HG02642 (cell line): ENCODE results near the gene IMMP2L.

Experiments used
- ATAC-seq: cut with Tn5 transposase; IDR thresholded peaks from one replicate; pipeline ENCODE4 v1.9.1; 2021; ENCODE audit warnings: mild to moderate bottlenecking; ENCODE audit not compliant: unreplicated experiment, poor library complexity

IMMP2L gene

DNA sequence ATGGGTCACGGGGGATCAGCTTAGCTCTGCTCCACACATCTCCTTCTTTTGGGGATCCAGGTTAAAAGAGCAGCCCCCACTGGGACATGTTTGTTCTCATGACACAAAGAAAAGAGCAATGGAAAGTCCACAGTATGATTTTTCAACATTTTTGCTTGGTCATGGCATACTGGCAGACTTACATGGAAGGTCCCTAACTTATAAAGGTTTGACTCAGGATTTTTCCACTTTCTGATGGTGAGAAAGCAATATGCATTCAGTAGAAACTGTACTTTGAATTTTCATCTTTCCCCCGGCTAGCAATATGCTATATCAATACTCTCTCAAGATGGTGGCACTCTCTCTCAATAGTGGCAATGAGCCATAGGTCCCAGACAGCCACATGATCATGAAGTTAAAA is 699.0 kb downstream of the IMMP2L start:
- no peak for ATAC-seq

- ATAC-seq = no peak
Observed at GRCh38 chr7:110861163-110861562, 701.1 kb downstream of the IMMP2L start.

DNA sequence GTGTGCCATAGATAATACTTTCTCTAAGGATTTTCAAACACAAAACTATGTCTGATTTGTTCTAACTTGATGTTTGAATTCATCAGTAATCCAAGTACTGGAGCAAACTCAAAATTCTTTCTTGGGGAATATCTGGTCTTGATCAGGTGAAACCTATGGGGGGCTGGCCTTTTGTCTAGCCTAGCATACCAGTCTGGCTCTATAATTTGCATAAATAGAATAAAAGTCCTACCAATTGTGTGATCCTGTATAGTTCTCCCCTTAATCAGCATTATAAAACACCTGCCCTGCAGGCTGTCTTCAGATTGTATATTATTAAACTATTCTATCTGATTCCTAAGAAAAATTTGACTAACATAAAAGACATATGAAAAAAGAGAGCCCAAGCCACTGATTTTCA is 705.2 kb downstream of the IMMP2L start:
- no peak for ATAC-seq

DNA sequence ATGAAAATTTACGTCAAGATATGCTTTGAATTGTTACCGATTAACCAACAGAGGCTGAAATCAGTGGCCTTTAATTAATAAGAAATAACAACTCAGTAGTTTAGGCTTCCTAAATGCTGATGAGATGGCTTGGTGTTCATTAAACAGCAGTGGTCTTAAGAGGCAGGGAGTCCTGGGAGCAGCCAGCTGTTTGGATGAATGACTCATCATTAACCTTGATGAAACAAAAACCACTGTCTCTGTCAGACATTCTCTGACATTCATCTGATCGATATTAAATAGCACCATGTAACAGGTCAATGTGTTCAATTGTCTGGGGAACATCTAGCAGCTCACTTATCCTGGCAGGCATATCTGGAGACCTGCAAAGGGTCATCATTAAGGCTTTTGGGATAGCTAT is 705.6 kb downstream of the IMMP2L start:
- ATAC-seq = no peak

- ATAC-seq = no peak
Observed at GRCh38 chr7:110854651-110855050, 707.6 kb downstream of the IMMP2L start.

- no peak for ATAC-seq
Observed at GRCh38 chr7:110854166-110854565, 708.1 kb downstream of the IMMP2L start.

- ATAC-seq = no peak
Observed at GRCh38 chr7:110853263-110853662, 709.0 kb downstream of the IMMP2L start.

DNA sequence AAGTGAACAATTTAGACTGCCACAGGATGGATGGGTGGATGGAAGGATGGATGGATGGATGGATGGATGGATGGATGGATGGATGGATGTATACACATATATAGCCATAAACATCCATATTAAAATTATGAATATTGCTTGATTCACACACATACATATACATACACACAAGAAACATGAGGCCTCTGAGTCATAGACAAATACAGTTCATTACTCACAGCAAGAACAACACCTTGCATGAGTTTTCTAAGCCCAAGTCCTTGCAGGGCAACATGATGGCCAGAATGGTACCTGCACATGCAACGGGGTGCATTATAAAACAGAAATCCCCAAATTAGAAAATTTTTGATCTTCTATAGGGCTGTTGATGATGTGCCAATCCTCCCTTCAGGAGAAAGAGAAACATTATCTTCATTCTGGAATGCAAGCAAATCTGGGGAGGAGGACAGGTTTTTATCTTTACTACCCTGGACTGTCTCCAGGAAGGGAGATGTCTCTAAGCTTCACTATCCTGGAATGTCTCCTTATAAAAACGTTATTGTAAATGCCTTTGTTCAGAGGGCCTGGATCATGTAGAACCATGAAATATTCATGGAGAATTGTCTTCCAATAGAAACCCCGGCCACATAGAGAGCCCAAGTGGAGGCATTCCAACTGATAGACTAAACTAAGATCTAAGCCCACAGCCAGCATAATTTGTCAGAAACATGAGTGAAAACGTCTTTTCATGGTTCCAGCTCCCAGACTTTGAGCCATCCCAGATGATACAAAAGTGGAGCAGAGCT is 709.9 kb downstream of the IMMP2L start:
- ATAC-seq = no peak

- ATAC-seq = no peak
Observed at GRCh38 chr7:110850224-110850623, 712.1 kb downstream of the IMMP2L start.

DNA sequence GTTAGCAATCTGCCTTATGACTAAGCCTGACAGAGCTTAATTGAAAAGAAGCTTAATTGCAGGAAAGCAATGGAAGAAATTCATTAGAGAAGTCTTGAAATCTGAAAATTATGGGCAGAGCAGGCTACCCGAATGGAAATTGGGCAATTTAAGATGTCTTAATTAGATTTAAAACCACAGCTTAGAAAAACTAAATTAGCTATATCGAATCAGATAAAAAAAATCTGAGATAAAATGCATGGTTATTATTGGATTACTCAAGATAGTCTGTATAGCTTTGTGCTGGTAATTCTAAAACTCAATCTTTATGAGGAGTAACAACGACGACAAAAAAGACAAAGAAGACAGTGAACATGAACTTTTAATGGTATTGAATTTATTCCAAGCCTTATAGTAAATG is 719.5 kb downstream of the IMMP2L start:
- ATAC-seq = no peak

DNA sequence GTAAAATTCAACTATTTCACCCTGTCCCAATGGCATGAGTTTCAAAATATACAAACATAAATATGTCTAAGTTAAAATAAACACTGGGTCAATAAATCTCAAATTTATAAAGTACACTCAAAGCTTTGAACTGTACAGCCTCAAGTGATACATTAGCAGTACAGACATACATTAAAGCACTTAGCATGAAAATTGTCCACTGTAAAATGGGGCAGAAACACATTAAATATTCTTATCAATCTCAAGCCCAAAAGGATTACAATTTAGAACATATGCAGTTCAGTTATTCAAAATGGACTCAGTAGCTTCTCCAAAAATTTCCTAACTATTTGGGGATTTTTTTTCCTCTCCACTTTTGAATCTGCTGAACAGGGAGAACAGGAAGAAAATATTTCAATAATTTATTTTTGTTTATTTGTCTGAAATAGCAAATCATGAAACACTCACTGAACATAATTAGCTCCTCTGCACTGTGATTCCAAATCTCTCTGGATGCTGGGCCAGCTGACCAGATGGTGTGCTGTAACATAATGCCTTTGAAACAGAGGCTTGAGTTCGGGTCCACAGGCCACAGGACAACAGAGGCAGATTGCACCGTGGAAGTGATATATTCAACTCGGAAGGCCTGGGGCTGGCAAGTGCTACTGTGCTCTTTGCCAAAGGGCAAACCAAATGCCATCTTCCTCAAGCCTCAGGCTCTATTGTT is 720.3 kb downstream of the IMMP2L start:
- no peak for ATAC-seq

- ATAC-seq = no peak
Observed at GRCh38 chr7:110839866-110840265, 722.4 kb downstream of the IMMP2L start.

DNA sequence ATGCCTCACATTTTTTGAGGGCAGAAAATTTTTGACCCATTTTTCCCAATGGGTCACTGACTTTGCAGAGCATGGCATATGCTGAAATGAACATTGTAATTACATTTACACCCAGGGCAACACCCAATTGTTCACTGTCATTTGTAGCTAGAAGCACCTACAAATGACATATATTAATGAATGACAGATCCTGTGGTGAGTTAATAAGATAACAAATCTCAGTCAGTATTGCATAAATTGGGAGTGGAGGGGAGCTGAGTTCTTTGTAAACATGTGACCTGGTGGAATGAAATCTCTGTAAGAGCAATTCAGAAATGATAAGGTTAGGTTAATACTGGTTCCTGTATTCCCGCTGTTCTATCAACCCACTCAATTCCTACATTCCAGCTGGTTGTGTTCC is 726.4 kb downstream of the IMMP2L start:
- ATAC-seq = no peak

DNA sequence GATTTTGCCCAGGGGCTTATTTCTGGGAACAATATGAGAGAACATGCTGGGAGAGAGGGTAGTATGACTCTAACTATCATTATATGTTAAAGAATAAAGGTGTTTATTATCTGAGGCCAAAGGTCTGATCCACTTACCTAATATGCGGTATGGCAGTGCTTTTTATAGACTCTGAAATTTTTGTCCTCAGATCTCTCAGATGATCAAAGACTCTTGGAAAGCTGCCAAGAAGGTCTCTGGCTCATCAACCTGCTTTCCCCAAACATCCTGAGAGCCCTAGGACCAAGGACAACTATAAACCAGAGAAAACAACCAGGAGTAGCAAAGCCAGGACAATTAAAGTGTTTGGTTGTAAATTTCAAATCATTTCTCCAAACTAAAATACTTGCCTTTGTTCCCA is 727.1 kb downstream of the IMMP2L start:
- ATAC-seq = no peak

DNA sequence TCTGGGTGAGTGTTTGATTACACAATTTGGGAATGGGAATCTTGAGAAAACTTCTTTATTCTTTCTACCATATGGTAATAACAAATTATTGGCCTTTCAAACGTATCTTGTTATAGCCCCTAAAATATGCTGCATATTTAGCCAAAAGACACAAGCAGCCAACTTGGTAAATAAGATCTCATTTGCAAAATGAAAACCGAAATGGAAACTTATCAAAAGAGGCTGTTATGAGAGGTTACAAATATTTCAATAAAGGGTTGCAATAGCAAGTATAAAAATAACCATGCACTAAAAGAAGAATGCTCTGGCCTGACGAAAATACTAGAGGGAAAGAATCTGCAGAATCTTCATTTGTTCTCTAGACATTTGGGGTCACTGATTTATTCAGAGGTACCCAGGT is 730.9 kb downstream of the IMMP2L start:
- ATAC-seq = no peak

DNA sequence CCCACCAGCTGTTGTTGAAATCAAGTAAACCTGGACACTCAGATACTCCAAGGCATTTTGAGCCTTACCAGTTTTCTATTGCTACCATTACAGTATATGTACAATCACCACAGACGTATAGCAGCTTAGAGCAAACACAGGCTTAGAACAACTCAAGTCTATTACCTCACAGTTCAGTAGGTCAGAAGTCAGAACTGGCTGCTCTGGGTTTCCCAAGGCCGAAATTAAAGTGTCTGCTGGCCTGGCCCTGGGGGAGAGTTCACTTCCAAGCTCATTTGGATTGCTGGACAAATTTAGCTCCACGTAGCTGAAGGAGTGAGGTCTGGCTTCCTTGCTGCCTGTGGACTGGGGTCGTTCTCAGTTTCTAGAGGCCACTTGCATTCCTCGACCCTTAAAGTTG is 731.5 kb downstream of the IMMP2L start:
- no peak for ATAC-seq

GRCh38 chr7:110827936-110828335 is 734.4 kb downstream of the IMMP2L start:
- ATAC-seq = no peak

GRCh38 chr7:110827287-110827855 is 734.9 kb downstream of the IMMP2L start:
- ATAC-seq = no peak

GRCh38 chr7:110813986-110814385 is 748.3 kb downstream of the IMMP2L start:
- no peak for ATAC-seq

DNA sequence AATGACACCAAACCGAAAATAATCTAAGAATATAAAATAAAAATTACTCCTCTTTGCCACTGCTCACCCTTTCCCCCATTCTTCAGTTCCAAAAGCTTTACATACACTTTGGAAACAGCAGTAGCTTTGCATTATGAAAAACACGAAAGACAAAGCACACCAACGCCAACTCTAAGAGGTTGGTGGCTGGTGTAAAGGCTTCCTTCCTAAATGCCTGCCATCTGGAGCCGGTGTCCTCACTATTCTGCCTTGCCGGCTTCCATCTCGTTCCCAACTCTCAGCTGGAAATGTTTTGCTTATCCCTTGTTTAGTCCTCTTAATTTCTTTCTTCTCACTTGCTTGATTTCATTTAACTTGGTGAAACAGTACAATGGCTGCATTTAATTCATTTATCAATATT is 752.5 kb downstream of the IMMP2L start:
- ATAC-seq = no peak

DNA sequence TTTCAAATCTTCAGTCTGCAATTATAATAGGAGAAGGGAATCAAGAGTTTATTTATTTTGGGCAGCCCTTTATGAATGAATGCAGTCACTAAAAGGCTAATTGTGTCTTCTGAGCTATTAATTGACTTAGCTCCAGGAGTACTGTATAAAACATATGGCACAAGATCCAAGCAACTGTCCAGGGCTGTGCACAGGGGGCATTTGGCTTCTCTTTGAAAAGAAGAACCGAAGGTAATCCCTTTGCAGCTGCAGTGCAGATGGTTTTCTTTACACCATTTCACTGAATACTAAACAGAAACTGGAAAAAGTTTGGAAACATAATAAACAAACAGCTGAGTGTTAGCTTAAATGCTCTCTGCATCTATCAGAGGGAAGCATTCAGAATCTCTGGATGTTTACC is 753.9 kb downstream of the IMMP2L start:
- no peak for ATAC-seq

DNA sequence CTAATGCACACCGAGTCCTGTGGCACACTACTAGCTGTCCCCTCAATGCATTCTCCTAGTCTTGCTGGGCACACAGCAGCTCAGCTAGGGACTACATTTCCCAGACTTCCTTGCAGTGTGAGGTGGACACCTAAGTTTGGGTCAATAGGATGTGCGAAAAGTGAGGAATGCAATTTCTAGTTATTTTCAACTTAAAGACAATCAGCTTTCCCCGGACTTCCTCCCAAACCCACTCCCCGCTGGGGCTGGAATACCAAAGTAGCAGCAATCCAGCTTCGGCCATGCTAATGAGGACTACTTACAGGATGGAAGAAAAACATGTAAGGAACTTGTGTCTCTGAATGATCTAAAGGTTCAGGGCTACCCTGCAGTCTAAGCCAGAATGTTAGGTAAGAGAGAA is 757.8 kb downstream of the IMMP2L start:
- no peak for ATAC-seq
